Activated CD8-positive, alpha-beta memory T cell treated with anti-CD3 and anti-CD28 coated beads, Interleukin-2, amount 50 U/mL, for 1 hour (primary cell): ENCODE measurements around the gene PRPF6.

ENCODE experiments used
- DNase-seq: peaks from one replicate; pipeline ENCODE4 v3.0.0-alpha.2; 2020; ENCODE audit errors: extremely low read depth

PRPF6 gene

GRCh38 chr20:64063389-64064144 is 82.6 kb downstream of the PRPF6 start:
- DNase-seq, result no peak

GRCh38 chr20:64064145-64064698 is 83.3 kb downstream of the PRPF6 start:
- DNase-seq, result no peak

GRCh38 chr20:64065062-64065973 is 84.4 kb downstream of the PRPF6 start:
- DNase-seq, result no peak

- DNase-seq, result no peak
Observed at GRCh38 chr20:64065974-64066343, 85.0 kb downstream of the PRPF6 start.

- DNase-seq, result no peak
Observed at GRCh38 chr20:64067005-64067632, 86.2 kb downstream of the PRPF6 start.

- DNase-seq, result no peak
Observed at GRCh38 chr20:64067733-64068307, 86.9 kb downstream of the PRPF6 start.

- DNase-seq, result no peak
Observed at GRCh38 chr20:64068386-64069208, 87.7 kb downstream of the PRPF6 start.

- DNase-seq, result no peak
Observed at GRCh38 chr20:64069209-64069613, 88.3 kb downstream of the PRPF6 start.

- DNase-seq, result no peak
Observed at GRCh38 chr20:64069614-64070243, 88.8 kb downstream of the PRPF6 start.

- DNase-seq, result no peak
Observed at GRCh38 chr20:64070244-64070993, 89.5 kb downstream of the PRPF6 start.

- DNase-seq, result no peak
Observed at GRCh38 chr20:64071341-64072332, 90.7 kb downstream of the PRPF6 start.

GRCh38 chr20:64072498-64073063 is 91.6 kb downstream of the PRPF6 start:
- DNase-seq, result no peak

- no peak for DNase-seq
Observed at GRCh38 chr20:64073476-64074183, 92.7 kb downstream of the PRPF6 start.

- no peak for DNase-seq
Observed at GRCh38 chr20:64074184-64074789, 93.4 kb downstream of the PRPF6 start.

- no peak for DNase-seq
Observed at GRCh38 chr20:64074963-64075362, 94.0 kb downstream of the PRPF6 start.

GRCh38 chr20:64075556-64075955 is 94.6 kb downstream of the PRPF6 start:
- DNase-seq, result no peak
